Measurements from ENCODE around the gene PINK1. TPM values are rescaled to one million over a fixed set of nuclear protein-coding genes. Genes with fewer than 3 reads are reported as not detected.

PINK1 gene
- total and polyA plus RNA-seq, 4 donors = 37.5 to 45.4 (median 40.8) TPM

- Histone ChIP-seq H3K27me3 (ENCODE audit: control insufficient read depth in 3 of 3, insufficient read depth in 3 of 3, low read length in 2 of 3) (peaks cover 0 to 2% (median 0%) of the 10 kb centered on the region in 3 donors), H3K27ac (ENCODE audit: low read depth in 1 of 2, low read length in 1 of 2) (no peak overlapping the region), H3K9me3 (ENCODE audit: control insufficient read depth in 4 of 4, insufficient read depth in 3 of 4, low read length in 3 of 4) (peaks cover 0 to 2% (median 0%) of the 10 kb centered on the region in 4 donors), H3K4me1 (ENCODE audit: control insufficient read depth in 5 of 5, insufficient read depth in 5 of 5, low read length in 5 of 5) (peaks cover 0 to 3% (median 0%) of the 10 kb centered on the region in 5 donors), H3K9ac (ENCODE audit: insufficient read depth in 1 of 2, low read length in 2 of 2) (no peak overlapping the region), H3K36me3 (ENCODE audit: control insufficient read depth in 4 of 4, insufficient read depth in 4 of 4, low read length in 4 of 4) (no peaks in the 10 kb centered on the region), H3K4me3 (no peak overlapping the region)
- DNase-seq (no peak), ATAC-seq (ENCODE audit: insufficient read depth, low FRiP score) (no peak)
- 84 to 95% methylated on average over 6 of the region's 6 CpGs for WGBS, 2 donors
- no peak for TF ChIP-seq CTCF (IDR thresholded peaks at IDR 0.05; ENCODE audit: control extremely low read depth, extremely low read depth)
Observed at GRCh38 chr1:20609541-20609940, 23.7 kb upstream of the PINK1 start.

- H3K4me3 ChIP-seq = no peak overlapping the region
- peaks cover 0 to 3% (median 0%) of the 10 kb centered on the region in 5 donors for H3K4me1 ChIP-seq (ENCODE audit: control insufficient read depth in 5 of 5, insufficient read depth in 5 of 5, low read length in 5 of 5)
- TF ChIP-seq CTCF (IDR thresholded peaks at IDR 0.05; ENCODE audit: control extremely low read depth, extremely low read depth) = no peak
- no peaks in the 10 kb centered on the region for H3K36me3 ChIP-seq (ENCODE audit: control insufficient read depth in 4 of 4, insufficient read depth in 4 of 4, low read length in 4 of 4)
- no peak overlapping the region for H3K27ac ChIP-seq (ENCODE audit: low read depth in 1 of 2, low read length in 1 of 2)
- no peaks in the 10 kb centered on the region for H3K27me3 ChIP-seq (ENCODE audit: control insufficient read depth in 3 of 3, insufficient read depth in 3 of 3, low read length in 2 of 3)
- H3K9ac ChIP-seq (ENCODE audit: insufficient read depth in 1 of 2, low read length in 2 of 2) = no peak overlapping the region
- no peak for ATAC-seq (ENCODE audit: insufficient read depth, low FRiP score)
- WGBS, 2 donors = 94 to 95% methylated on average over 2 of the region's 2 CpGs
- DNase-seq = no peak
- H3K9me3 ChIP-seq (ENCODE audit: control insufficient read depth in 4 of 4, insufficient read depth in 3 of 4, low read length in 3 of 4) = peaks cover 0 to 2% (median 0%) of the 10 kb centered on the region in 4 donors
Observed at GRCh38 chr1:20610970-20611369, 22.3 kb upstream of the PINK1 start.

GRCh38 chr1:20611652-20612051 is 21.6 kb upstream of the PINK1 start:
- no peak for TF ChIP-seq CTCF (IDR thresholded peaks at IDR 0.05; ENCODE audit: control extremely low read depth, extremely low read depth)
- ATAC-seq (ENCODE audit: insufficient read depth, low FRiP score) (no peak), DNase-seq (no peak)
- peaks cover 0 to 3% (median 0%) of the 10 kb centered on the region in 5 donors for H3K4me1 ChIP-seq (ENCODE audit: control insufficient read depth in 5 of 5, insufficient read depth in 5 of 5, low read length in 5 of 5)
- H3K27ac ChIP-seq (ENCODE audit: low read depth in 1 of 2, low read length in 1 of 2) = no peak overlapping the region
- no peak overlapping the region for H3K9ac ChIP-seq (ENCODE audit: insufficient read depth in 1 of 2, low read length in 2 of 2)
- H3K36me3 ChIP-seq (ENCODE audit: control insufficient read depth in 4 of 4, insufficient read depth in 4 of 4, low read length in 4 of 4) = no peaks in the 10 kb centered on the region
- no peaks in the 10 kb centered on the region for H3K27me3 ChIP-seq (ENCODE audit: control insufficient read depth in 3 of 3, insufficient read depth in 3 of 3, low read length in 2 of 3)
- no peak overlapping the region for H3K4me3 ChIP-seq
- 92 to 100% methylated on average over 5 of the region's 5 CpGs for WGBS, 2 donors
- H3K9me3 ChIP-seq (ENCODE audit: control insufficient read depth in 4 of 4, insufficient read depth in 3 of 4, low read length in 3 of 4) = peaks cover 0 to 2% (median 0%) of the 10 kb centered on the region in 4 donors

- ATAC-seq (ENCODE audit: insufficient read depth, low FRiP score) (no peak), DNase-seq (no peak)
- Histone ChIP-seq H3K27ac (ENCODE audit: low read depth in 1 of 2, low read length in 1 of 2) (no peak overlapping the region), H3K36me3 (ENCODE audit: control insufficient read depth in 4 of 4, insufficient read depth in 4 of 4, low read length in 4 of 4) (no peaks in the 10 kb centered on the region), H3K9ac (ENCODE audit: insufficient read depth in 1 of 2, low read length in 2 of 2) (no peak overlapping the region), H3K4me1 (ENCODE audit: control insufficient read depth in 5 of 5, insufficient read depth in 5 of 5, low read length in 5 of 5) (peaks cover 0 to 3% (median 0%) of the 10 kb centered on the region in 5 donors), H3K9me3 (ENCODE audit: control insufficient read depth in 4 of 4, insufficient read depth in 3 of 4, low read length in 3 of 4) (peaks cover 0 to 2% (median 0%) of the 10 kb centered on the region in 4 donors), H3K4me3 (no peak overlapping the region), H3K27me3 (ENCODE audit: control insufficient read depth in 3 of 3, insufficient read depth in 3 of 3, low read length in 2 of 3) (no peaks in the 10 kb centered on the region)
- 80 to 88% methylated on average over 11 of the region's 11 CpGs for WGBS, 2 donors
- no peak for TF ChIP-seq CTCF (IDR thresholded peaks at IDR 0.05; ENCODE audit: control extremely low read depth, extremely low read depth)
Observed at GRCh38 chr1:20612221-20612746, 21.0 kb upstream of the PINK1 start.

Data from lung (tissue), 12 donors.